A549 (cell line): Measurements from ENCODE around the gene PRKCG.

ENCODE experiments used
- CEBPB ChIP-seq, 2 experiments: fragments of >200 bp in 1 of 2; sonication (Bioruptor Twin) in 1 of 2; formaldehyde crosslinking in 1 of 2; IDR thresholded peaks; 2 replicates each; pipeline ENCODE4 v1.6.1; 2012 to 2016
- CTCF ChIP-seq: fragments of >200 bp; sonication (Bioruptor Twin); formaldehyde crosslinking; IDR thresholded peaks from 3 replicates; pipeline ENCODE4 v1.5.1; 2016
- E2F6 ChIP-seq: IDR thresholded peaks from 2 replicates; pipeline ENCODE4 v1.6.1; 2012; ENCODE audit warnings: low read depth, borderline replicate concordance
- ELK1 ChIP-seq: fragments of 150-350 bp; IDR thresholded peaks from 2 replicates; pipeline ENCODE4 v1.6.1; 2014; ENCODE audit warnings: low read depth, mild to moderate bottlenecking, low read length
- HMGXB4 ChIP-seq: fragments of 250-450 bp; sonication (Bioruptor Pico); IDR thresholded peaks from 2 replicates; pipeline ENCODE4 v1.5.0; 2021; ENCODE audit warnings: mild to moderate bottlenecking, moderate library complexity, borderline replicate concordance
- JUN ChIP-seq, 2 experiments: fragments of >200 bp; sonication (Bioruptor Twin); formaldehyde crosslinking; IDR thresholded peaks; 2 replicates in 1 of 2; 3 replicates in 1 of 2; pipeline ENCODE4 v1.6.1; 2016 to 2017
- JUNB ChIP-seq: fragments of >200 bp; sonication (Bioruptor Twin); formaldehyde crosslinking; IDR thresholded peaks from 2 replicates; pipeline ENCODE4 v1.6.1; 2016
- KDM1A ChIP-seq: fragments of 200-600 bp; sonication (generic); IDR thresholded peaks from 2 replicates; pipeline ENCODE4 v1.6.1; 2016; ENCODE audit warnings: low read depth, mild to moderate bottlenecking
- MAX ChIP-seq: IDR thresholded peaks from 2 replicates; pipeline ENCODE4 v1.6.1; 2012
- MAZ ChIP-seq: fragments of 150-350 bp; IDR thresholded peaks from 2 replicates; pipeline ENCODE4 v1.6.1; 2014; ENCODE audit warnings: antibody characterized with exemption, low read depth, low read length, borderline replicate concordance
- POLR2A ChIP-seq: IDR thresholded peaks from 2 replicates; pipeline ENCODE4 v1.6.1; 2012; ENCODE audit warnings: mild to moderate bottlenecking, low read length

- TF ChIP-seq KDM1A (no peak), HMGXB4 (no peak), MAZ (no peak), CTCF (no peak), JUNB (no peak), E2F6 (no peak), POLR2A (no peak), MAX (no peak), JUN (IDR thresholded peaks at IDR 0.05) (no peak), CEBPB (IDR thresholded peaks at IDR 0.05) (no peak), ELK1 (no peak)
Measured at GRCh38 chr19:53847555-53847954, 34.4 kb upstream of the PRKCG start.
